HG02588 (cell line): Measurements from ENCODE around the gene PTGER3.
"Not testable (repeated sequence)": the region's sequence is repeated elsewhere in the genome, so short reads cannot be mapped to it uniquely, and the experiment has no call there.

Experiments
- ATAC-seq: cut with Tn5 transposase; IDR thresholded peaks from one replicate; pipeline ENCODE4 v1.9.1; 2021; ENCODE audit warnings: mild to moderate bottlenecking, moderate library complexity; ENCODE audit not compliant: unreplicated experiment

The PTGER3 gene

GRCh38 chr1:70963374-70963773 is 84.2 kb downstream of the PTGER3 start:
- no peak for ATAC-seq

DNA sequence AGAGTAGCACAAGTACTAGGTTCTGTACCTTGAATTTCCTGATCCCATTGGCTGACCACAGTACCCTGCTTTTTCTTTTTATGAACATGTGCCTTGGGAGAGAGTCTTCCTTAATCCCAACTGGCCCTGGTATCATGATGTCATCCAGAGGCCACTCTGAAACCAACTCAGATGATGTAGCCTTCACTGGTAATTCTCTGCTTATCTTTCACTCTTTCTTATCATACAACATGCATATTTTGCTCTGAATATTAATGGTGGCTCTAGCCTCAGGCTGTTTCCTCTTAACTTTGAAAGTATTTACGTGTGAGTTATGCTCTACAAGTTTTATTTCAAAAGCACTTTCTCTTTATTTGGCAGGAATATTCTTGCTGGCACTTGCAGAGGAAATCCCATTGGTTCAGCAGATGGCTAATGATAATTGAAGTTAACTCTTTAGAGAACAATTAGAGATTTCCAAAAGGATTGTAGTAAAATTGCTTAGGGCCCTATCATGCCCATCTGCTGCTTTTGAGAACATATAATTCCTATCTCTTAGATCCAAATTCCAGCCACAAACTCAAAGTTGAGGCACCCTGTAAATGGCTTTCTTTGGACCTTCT is 86.1 kb downstream of the PTGER3 start:
- no peak for ATAC-seq

- ATAC-seq: no peak
These were observed 99.1 kb downstream of the PTGER3 start for GRCh38 chr1:70948396-70949017.

- no peak for ATAC-seq
These were observed 99.8 kb downstream of the PTGER3 start for GRCh38 chr1:70947835-70948234.

DNA sequence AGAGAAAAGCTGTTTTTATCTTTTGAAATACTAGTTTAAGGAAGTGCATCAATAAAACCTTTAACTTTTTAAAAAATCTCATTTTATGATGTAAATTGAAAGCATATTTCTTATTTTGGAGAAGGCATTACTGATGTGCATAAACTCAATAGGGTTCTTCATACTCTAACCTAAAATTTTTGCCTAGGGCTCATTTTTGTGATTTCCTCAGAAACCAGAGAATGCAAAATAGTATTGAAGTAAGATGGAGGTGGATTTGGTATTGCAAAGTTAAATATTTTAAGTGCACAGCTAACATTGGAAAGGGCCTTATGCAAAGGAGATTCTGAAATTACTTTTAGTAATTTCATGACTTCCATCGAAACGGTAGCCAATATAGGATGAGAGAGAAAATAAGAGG is 101.9 kb downstream of the PTGER3 start:
- ATAC-seq: no peak

GRCh38 chr1:70945251-70945650 is 102.4 kb downstream of the PTGER3 start:
- no peak for ATAC-seq

DNA sequence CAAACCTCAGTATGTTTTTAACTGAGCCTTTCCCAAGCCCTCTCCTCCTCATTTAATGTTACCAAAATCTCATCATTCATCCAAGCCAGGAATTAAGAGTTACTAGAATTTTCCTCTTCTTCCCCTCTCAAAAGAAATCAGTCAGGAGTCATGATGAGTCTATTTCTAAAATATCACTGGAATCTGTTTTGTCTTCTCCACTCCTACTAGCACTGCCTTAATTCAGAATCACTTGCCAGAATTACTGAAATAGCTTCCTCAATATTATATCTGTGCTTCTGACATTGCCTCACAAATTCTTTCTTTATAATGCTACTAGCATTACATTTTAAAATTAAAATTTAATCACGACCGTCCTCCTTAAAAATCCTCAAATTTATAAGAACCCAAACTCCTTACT is 106.1 kb downstream of the PTGER3 start:
- no peak for ATAC-seq

GRCh38 chr1:70940398-70940797 is 107.2 kb downstream of the PTGER3 start:
- ATAC-seq: not testable (repeated sequence)

GRCh38 chr1:70934194-70934961 is 113.2 kb downstream of the PTGER3 start:
- ATAC-seq: no peak

DNA sequence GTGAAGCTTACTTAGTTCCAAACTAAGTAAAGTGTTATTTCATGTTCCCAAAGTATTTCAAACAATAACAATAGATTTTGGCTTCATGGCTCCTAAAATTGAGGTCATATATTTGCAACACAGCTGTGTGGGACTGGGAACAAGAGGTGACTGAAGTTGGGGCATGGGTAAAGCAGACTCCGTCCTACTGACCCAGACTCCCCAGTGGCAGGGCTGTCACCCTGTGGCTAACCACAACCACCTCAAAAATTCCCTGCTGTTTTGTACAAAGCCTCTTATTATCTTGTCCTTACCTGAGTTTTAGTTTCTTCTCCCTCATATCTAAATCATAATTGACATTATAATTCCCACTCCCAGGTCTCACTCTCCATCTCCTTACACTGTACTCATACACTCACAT is 117.6 kb downstream of the PTGER3 start:
- no peak for ATAC-seq

DNA sequence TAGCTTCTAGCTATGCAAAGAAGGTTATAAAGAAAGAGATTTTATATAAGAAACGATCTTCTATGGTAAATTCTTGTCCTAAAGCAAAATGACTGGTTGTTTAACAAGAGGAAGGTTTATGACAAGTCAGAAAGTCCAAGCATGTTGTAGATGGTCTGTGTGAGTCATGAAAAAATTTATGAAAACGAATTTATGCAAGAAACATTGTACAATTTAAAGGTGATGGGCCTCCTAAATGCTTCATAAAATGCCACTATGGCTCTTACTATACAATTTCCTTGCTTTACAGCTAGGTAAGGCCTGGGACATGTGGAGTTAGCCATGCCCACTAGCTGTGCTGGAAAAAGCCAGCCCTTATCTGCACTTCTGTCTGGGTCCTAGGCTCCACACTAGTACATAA is 125.4 kb downstream of the PTGER3 start:
- no peak for ATAC-seq
